CD4-positive, CD25-positive, alpha-beta regulatory T cell (primary cell): ENCODE data around the gene MESP2. TPM values are rescaled to one million over a fixed set of nuclear protein-coding genes. Genes with fewer than 3 reads are reported as not detected.

Experiments used
- ATAC-seq, 2 donors: fragments of 150-1000 bp; cut with Tn5 transposase; one replicate each; pipeline ENCODE4 v1.10.0; 2021; ENCODE audit warnings: low read depth in 2 of 2, moderate number of reproducible peaks in 2 of 2, moderate library complexity in 1 of 2
- DNase-seq, 3 donors: peaks; one replicate each; pipeline versions ENCODE4 v3.0.0 to v3.0.0-alpha.2; 2012 to 2022; ENCODE audit warnings: mixed read lengths in 1 of 3
- H3K27ac ChIP-seq: one replicate; pipeline ENCODE4 v1.7.0; 2013; ENCODE audit warnings: mild to moderate bottlenecking, low read length; ENCODE audit not compliant: insufficient read depth, poor library complexity, severe bottlenecking
- H3K27me3 ChIP-seq: one replicate; pipeline ENCODE4 v1.7.0; 2013; ENCODE audit warnings: low read length; ENCODE audit not compliant: control insufficient read depth, insufficient read depth
- H3K36me3 ChIP-seq: one replicate; pipeline ENCODE4 v1.7.0; 2013; ENCODE audit warnings: mild to moderate bottlenecking, low read length, moderate library complexity; ENCODE audit not compliant: control insufficient read depth, insufficient read depth
- H3K4me1 ChIP-seq: 2 replicates; pipeline ENCODE4 v1.7.0; 2013; ENCODE audit warnings: mild to moderate bottlenecking, low read length; ENCODE audit not compliant: insufficient read depth, control insufficient read depth, poor library complexity, severe bottlenecking
- H3K4me3 ChIP-seq: one replicate; pipeline ENCODE4 v1.7.0; 2013; ENCODE audit warnings: low read depth, mild to moderate bottlenecking, low read length, moderate library complexity
- H3K9me3 ChIP-seq, 2 experiments: 1 replicate in 1 of 2; 2 replicates in 1 of 2; pipeline ENCODE4 v1.7.0; 2013; ENCODE audit warnings: low read length in 2 of 2, mild to moderate bottlenecking in 1 of 2, moderate library complexity in 1 of 2; ENCODE audit not compliant: control insufficient read depth in 2 of 2
- H3K27ac Mint-ChIP-seq, 3 donors: one replicate each; pipeline ENCODE4 v1.8.0; 2020 to 2022; ENCODE audit warnings: mild to moderate bottlenecking in 3 of 3, mixed read lengths in 3 of 3, moderate library complexity in 2 of 3
- H3K27me3 Mint-ChIP-seq: one replicate; pipeline ENCODE4 v1.8.0; 2022; ENCODE audit warnings: mild to moderate bottlenecking, mixed read lengths
- H3K36me3 Mint-ChIP-seq: one replicate; pipeline ENCODE4 v1.8.0; 2020; ENCODE audit warnings: mixed read lengths
- H3K4me1 Mint-ChIP-seq, 4 donors: one replicate each; pipeline ENCODE4 v1.8.0; 2020 to 2022; ENCODE audit warnings: mixed read lengths in 4 of 4, mild to moderate bottlenecking in 1 of 4
- H3K4me3 Mint-ChIP-seq, 4 donors: one replicate each; pipeline ENCODE4 v1.8.0; 2020 to 2022; ENCODE audit warnings: mild to moderate bottlenecking in 4 of 4, mixed read lengths in 4 of 4, moderate library complexity in 3 of 4
- H3K9me3 Mint-ChIP-seq, 7 donors: one replicate each; pipeline ENCODE4 v1.8.0; 2020 to 2022; ENCODE audit warnings: mixed read lengths in 7 of 7, mild to moderate bottlenecking in 3 of 7, moderate library complexity in 2 of 7
- polyA plus RNA-seq, 4 donors: library from polyadenylated mRNA; unstranded; fragments of 300-500 nt; fragmentation: Illumina TruSeq; gene quantifications; one replicate each; pipeline ENCODE4 v1.2.3, GENCODE V29; 2021
- total RNA-seq: library from RNA; stranded (reverse); gene quantifications from one replicate; pipeline ENCODE4 v1.2.3, GENCODE V29; 2022

MESP2 gene
- total and polyA plus RNA-seq, 5 donors from 2014 or later = not detected

GRCh38 chr15:89766357-89767311, 9.5 kb upstream of the MESP2 start:
- H3K9me3 ChIP-seq = no peaks in the 10 kb centered on the region
- no peak for DNase-seq
- H3K4me1 Mint-ChIP-seq = no peaks in the 10 kb centered on the region
- H3K36me3 Mint-ChIP-seq = no peaks in the 10 kb centered on the region
- H3K27me3 ChIP-seq = no peaks in the 10 kb centered on the region
- H3K9me3 Mint-ChIP-seq = no peaks in the 10 kb centered on the region
- H3K27ac Mint-ChIP-seq = no peak overlapping the region
- peaks cover 4% of the 10 kb centered on the region for H3K27me3 Mint-ChIP-seq
- no peak for ATAC-seq
- no peak overlapping the region for H3K27ac ChIP-seq
- H3K4me3 Mint-ChIP-seq = no peak overlapping the region
- no peak overlapping the region for H3K4me3 ChIP-seq
- no peaks in the 10 kb centered on the region for H3K4me1 ChIP-seq
- no peaks in the 10 kb centered on the region for H3K36me3 ChIP-seq

GRCh38 chr15:89767411-89767915, 8.7 kb upstream of the MESP2 start:
- Histone ChIP-seq H3K9me3 (no peaks in the 10 kb centered on the region), H3K36me3 (no peaks in the 10 kb centered on the region), H3K4me3 (no peak overlapping the region), H3K27ac (no peak overlapping the region), H3K4me1 (no peaks in the 10 kb centered on the region), H3K27me3 (no peaks in the 10 kb centered on the region)
- Mint-ChIP-seq H3K36me3 (no peaks in the 10 kb centered on the region), H3K4me3 (no peak overlapping the region), H3K27ac (no peak overlapping the region), H3K27me3 (peaks cover 4% of the 10 kb centered on the region), H3K9me3 (no peaks in the 10 kb centered on the region), H3K4me1 (no peaks in the 10 kb centered on the region)
- ATAC-seq (no peak), DNase-seq (no peak)

- Mint-ChIP-seq H3K4me3 (no peak overlapping the region), H3K4me1 (no peaks in the 10 kb centered on the region), H3K9me3 (no peaks in the 10 kb centered on the region), H3K27ac (peak overlapping the region in 1 of 3 donors; percentile 64), H3K36me3 (no peaks in the 10 kb centered on the region), H3K27me3 (peaks cover 4% of the 10 kb centered on the region)
- DNase-seq (no peak), ATAC-seq (no peak)
- H3K27me3 ChIP-seq = no peaks in the 10 kb centered on the region
- no peaks in the 10 kb centered on the region for H3K36me3 ChIP-seq
- H3K9me3 ChIP-seq = no peaks in the 10 kb centered on the region
- no peak overlapping the region for H3K4me3 ChIP-seq
- no peak overlapping the region for H3K27ac ChIP-seq
- H3K4me1 ChIP-seq = no peaks in the 10 kb centered on the region
Measured at GRCh38 chr15:89768071-89768500, 8.0 kb upstream of the MESP2 start.

- Histone ChIP-seq H3K36me3 (no peaks in the 10 kb centered on the region), H3K27me3 (no peaks in the 10 kb centered on the region), H3K9me3 (no peaks in the 10 kb centered on the region), H3K27ac (no peak overlapping the region), H3K4me1 (no peaks in the 10 kb centered on the region), H3K4me3 (no peak overlapping the region)
- ATAC-seq = no peak
- H3K4me3 Mint-ChIP-seq = no peak overlapping the region
- no peaks in the 10 kb centered on the region for H3K9me3 Mint-ChIP-seq
- H3K36me3 Mint-ChIP-seq = no peaks in the 10 kb centered on the region
- no peak overlapping the region for H3K27ac Mint-ChIP-seq
- H3K27me3 Mint-ChIP-seq = peaks cover 5% of the 10 kb centered on the region
- no peak for DNase-seq
- H3K4me1 Mint-ChIP-seq = no peaks in the 10 kb centered on the region
Measured at GRCh38 chr15:89769366-89769765, 6.8 kb upstream of the MESP2 start.

GRCh38 chr15:89770041-89770440, 6.1 kb upstream of the MESP2 start:
- H3K4me3 ChIP-seq = no peak overlapping the region
- no peak overlapping the region for H3K27ac Mint-ChIP-seq
- H3K9me3 Mint-ChIP-seq = no peaks in the 10 kb centered on the region
- H3K36me3 Mint-ChIP-seq = no peaks in the 10 kb centered on the region
- H3K4me3 Mint-ChIP-seq = no peak overlapping the region
- no peaks in the 10 kb centered on the region for H3K36me3 ChIP-seq
- peaks cover 9% of the 10 kb centered on the region for H3K27me3 Mint-ChIP-seq
- H3K9me3 ChIP-seq = no peaks in the 10 kb centered on the region
- no peak for DNase-seq
- H3K27ac ChIP-seq = no peak overlapping the region
- H3K27me3 ChIP-seq = no peaks in the 10 kb centered on the region
- no peaks in the 10 kb centered on the region for H3K4me1 Mint-ChIP-seq
- H3K4me1 ChIP-seq = no peaks in the 10 kb centered on the region
- ATAC-seq = no peak

GRCh38 chr15:89772932-89773583, 3.1 kb upstream of the MESP2 start:
- H3K27ac Mint-ChIP-seq = no peak overlapping the region

GRCh38 chr15:89774492-89774891, 1.6 kb upstream of the MESP2 start:
- Mint-ChIP-seq H3K27ac (no peak overlapping the region), H3K4me3 (no peak overlapping the region), H3K27me3 (peaks cover 37% of the 10 kb centered on the region), H3K4me1 (peaks cover 0 to 6% (median 2%) of the 10 kb centered on the region in 4 donors), H3K9me3 (no peaks in the 10 kb centered on the region), H3K36me3 (no peaks in the 10 kb centered on the region)
- ATAC-seq (no peak), DNase-seq (no peak)
- H3K36me3 ChIP-seq = no peaks in the 10 kb centered on the region
- H3K27me3 ChIP-seq = no peaks in the 10 kb centered on the region
- peaks cover 13% of the 10 kb centered on the region for H3K4me1 ChIP-seq
- H3K27ac ChIP-seq = no peak overlapping the region
- H3K9me3 ChIP-seq = no peaks in the 10 kb centered on the region
- no peak overlapping the region for H3K4me3 ChIP-seq

More at GRCh38 chr15:89772932-89773583, 3.1 kb upstream of the MESP2 start:
- no peak overlapping the region for H3K27ac ChIP-seq
- H3K36me3 ChIP-seq = no peaks in the 10 kb centered on the region
- H3K27me3 ChIP-seq = no peaks in the 10 kb centered on the region
- Mint-ChIP-seq H3K27me3 (peaks cover 25% of the 10 kb centered on the region), H3K36me3 (no peaks in the 10 kb centered on the region), H3K4me1 (peaks cover 0 to 6% (median 2%) of the 10 kb centered on the region in 4 donors), H3K4me3 (no peak overlapping the region), H3K9me3 (no peaks in the 10 kb centered on the region)
- H3K9me3 ChIP-seq = no peaks in the 10 kb centered on the region
- H3K4me1 ChIP-seq = peaks cover 13% of the 10 kb centered on the region
- H3K4me3 ChIP-seq = no peak overlapping the region
- DNase-seq (no peak), ATAC-seq (no peak)
